Pancreas (tissue), 10 donors: ENCODE results near the gene FLRT2. TPM values are rescaled to one million over a fixed set of nuclear protein-coding genes. Genes with fewer than 3 reads are reported as not detected.

Experiments
- ATAC-seq, 4 donors: fragments of 200-7000 bp; cut with Tn5 transposase; one replicate each; pipeline versions ENCODE4 v1.8.0 to v1.9.1; 2020; ENCODE audit warnings: mild to moderate bottlenecking in 4 of 4, moderate library complexity in 4 of 4
- DNase-seq, 6 donors: peaks; one replicate each; pipeline ENCODE4 v3.0.0-alpha.2; 2020
- FAIRE-seq: peaks from 2 replicates; lab custom pipeline; 2012; peaks lifted over from hg19 to GRCh38; lab: Jason Lieb, UNC
- H3K27ac ChIP-seq, 4 donors: fragments of 200-600 bp; sonication (generic); 1 replicate in 3 of 4; 2 replicates in 1 of 4; pipeline versions ENCODE4 v1.5.0 to v1.8.0; 2020
- H3K27me3 ChIP-seq, 4 donors: fragments of 200-600 bp; one replicate each; pipeline ENCODE4 v1.8.0; 2021
- H3K36me3 ChIP-seq, 3 donors: fragments of 200-600 bp; sonication (generic) in 1 of 3; one replicate each; pipeline versions ENCODE4 v1.5.0 to v1.8.0; 2020 to 2021
- H3K4me1 ChIP-seq, 3 donors: fragments of 200-600 bp; one replicate each; pipeline ENCODE4 v1.8.0; 2021
- H3K4me3 ChIP-seq, 4 donors: fragments of 200-600 bp; sonication (generic) in 2 of 4; one replicate each; pipeline versions ENCODE4 v1.5.0 to v1.8.0; 2020 to 2021
- H3K9me3 ChIP-seq, 4 donors: fragments of 200-600 bp; one replicate each; pipeline ENCODE4 v1.8.0; 2021
- WGBS, 2 donors: extraction: QIAGEN DNeasy Blood & Tissue Kit; methylation state at CpG; one replicate each; pipeline ENCODE4 v1.1.7; 2013; 5-methylcytosine and 5-hydroxymethylcytosine counted together
- intact Hi-C, 3 donors: fragments of 100-400 bp; cut with DNase I; formaldehyde crosslinking; loops; one replicate each; pipeline versions ENCODE4 v1.11.1 to v1.14.2; 2022
- polyA plus RNA-seq, 2 donors: library from polyadenylated mRNA; stranded (reverse); fragments of 200-250 nt; gene quantifications; one replicate each; pipeline ENCODE4 v1.2.3, GENCODE V29; 2013
- total RNA-seq, 6 donors: library from RNA; stranded (reverse); fragmentation: NEBNext Ultra II Directional in 4 of 6; extraction: Animal tissue kit (Norgen Biotek cat#: 25700) in 4 of 6; gene quantifications; one replicate each; pipeline versions ENCODE4 v1.2.1 to v1.2.4, GENCODE V29; 2021 to 2023
- TF ChIP-seq, protein P1 (sequence below), 4 donors: fragments of 200-600 bp; sonication (generic) in 3 of 4; IDR thresholded peaks; one replicate each; pipeline versions ENCODE4 v1.5.0 to v1.8.0; 2021; ENCODE audit warnings: antibody characterized with exemption in 4 of 4
- donor health status: healthy with polysubstance abuse.
- donor health status: DM: no; HTN: no; CAD: no; lungs with moderate emphysema.
- donor health status: DM: no; HTN: no; CAD: no.
- donor health status: control.
- donor health status: control.
- donor health status: Bipolar disorder and iron deficiency.
- donor health status: DM: yes; HTN: yes; CAD: no.
- donor health status: DM: no; HTN: no; CAD: no.
- donor health status: DM: no; HTN: no; CAD: no.
- donor health status: DM: yes; HTN: yes; CAD: no.

The FLRT2 gene
- total and polyA plus RNA-seq, 8 donors: 62.8 to 229 (median 101) TPM

GRCh38 chr14:85622106-85622505 lies 92.2 kb downstream of the FLRT2 start:
- Histone ChIP-seq H3K27ac (no peak overlapping the region), H3K36me3 (peaks cover 0 to 29% (median 11%) of the 10 kb centered on the region in 3 donors), H3K27me3 (no peaks in the 10 kb centered on the region), H3K4me1 (no peaks in the 10 kb centered on the region), H3K4me3 (no peak overlapping the region), H3K9me3 (no peaks in the 10 kb centered on the region)
- no peak for DNase-seq
- peak in 1 of 4 donors; percentile 10 for ATAC-seq
- TF ChIP-seq, protein P1, sequence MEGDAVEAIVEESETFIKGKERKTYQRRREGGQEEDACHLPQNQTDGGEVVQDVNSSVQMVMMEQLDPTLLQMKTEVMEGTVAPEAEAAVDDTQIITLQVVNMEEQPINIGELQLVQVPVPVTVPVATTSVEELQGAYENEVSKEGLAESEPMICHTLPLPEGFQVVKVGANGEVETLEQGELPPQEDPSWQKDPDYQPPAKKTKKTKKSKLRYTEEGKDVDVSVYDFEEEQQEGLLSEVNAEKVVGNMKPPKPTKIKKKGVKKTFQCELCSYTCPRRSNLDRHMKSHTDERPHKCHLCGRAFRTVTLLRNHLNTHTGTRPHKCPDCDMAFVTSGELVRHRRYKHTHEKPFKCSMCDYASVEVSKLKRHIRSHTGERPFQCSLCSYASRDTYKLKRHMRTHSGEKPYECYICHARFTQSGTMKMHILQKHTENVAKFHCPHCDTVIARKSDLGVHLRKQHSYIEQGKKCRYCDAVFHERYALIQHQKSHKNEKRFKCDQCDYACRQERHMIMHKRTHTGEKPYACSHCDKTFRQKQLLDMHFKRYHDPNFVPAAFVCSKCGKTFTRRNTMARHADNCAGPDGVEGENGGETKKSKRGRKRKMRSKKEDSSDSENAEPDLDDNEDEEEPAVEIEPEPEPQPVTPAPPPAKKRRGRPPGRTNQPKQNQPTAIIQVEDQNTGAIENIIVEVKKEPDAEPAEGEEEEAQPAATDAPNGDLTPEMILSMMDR (IDR thresholded peaks at IDR 0.05): no peak
- 88 to 89% methylated on average over 13 of the region's 13 CpGs for WGBS, 2 donors
- FAIRE-seq: no peak
- intact Hi-C loops: no loop called here

GRCh38 chr14:85622986-85623685 lies 93.2 kb downstream of the FLRT2 start:
- no peak for FAIRE-seq
- no peak for ATAC-seq
- no peak for DNase-seq

DNA sequence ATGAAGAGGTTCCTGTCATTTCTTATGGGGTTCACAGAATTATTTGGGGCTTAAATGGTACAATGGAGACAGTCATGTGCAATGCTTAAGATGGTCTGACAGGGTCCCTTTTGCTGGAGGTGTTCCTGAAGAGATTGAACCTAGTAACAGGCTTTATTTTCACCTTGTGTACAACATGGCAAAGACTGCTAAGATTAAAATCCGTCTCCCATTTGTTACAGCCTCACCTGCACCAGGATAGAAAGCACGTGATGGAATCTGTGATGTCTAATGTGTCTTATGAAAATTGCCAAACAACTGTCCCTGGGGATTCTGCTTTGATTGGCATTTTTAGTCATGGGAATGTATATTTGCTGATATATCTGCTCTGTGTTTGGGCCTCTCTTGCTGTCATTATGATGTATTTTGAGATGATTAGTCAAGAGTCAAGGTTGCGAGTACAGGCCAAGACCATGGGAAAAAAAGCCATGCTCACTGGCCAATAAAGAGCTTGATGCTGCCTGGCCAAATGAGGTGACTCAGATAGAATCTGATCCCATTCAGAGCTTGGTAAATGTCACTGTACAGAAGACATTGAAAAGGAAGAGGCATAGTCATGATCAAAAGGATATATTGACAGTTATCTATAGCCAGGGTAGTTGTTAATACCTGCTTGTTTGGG lies 96.1 kb downstream of the FLRT2 start:
- Histone ChIP-seq H3K4me1 (no peaks in the 10 kb centered on the region), H3K36me3 (peaks cover 0 to 24% (median 11%) of the 10 kb centered on the region in 3 donors), H3K4me3 (no peak overlapping the region), H3K9me3 (no peaks in the 10 kb centered on the region), H3K27me3 (no peaks in the 10 kb centered on the region), H3K27ac (no peak overlapping the region)
- WGBS, 2 donors: 85 to 91% methylated on average over 3 of the region's 3 CpGs
- no peak for FAIRE-seq
- TF ChIP-seq, protein P1 (IDR thresholded peaks at IDR 0.05): no peak
- DNase-seq: no peak
- intact Hi-C loops: no loop called here
- no peak for ATAC-seq

More at GRCh38 chr14:85622986-85623685, 93.2 kb downstream of the FLRT2 start:
- H3K9me3 ChIP-seq: no peaks in the 10 kb centered on the region
- H3K4me1 ChIP-seq: no peaks in the 10 kb centered on the region
- WGBS, 2 donors: 92 to 93% methylated on average over 27 of the region's 27 CpGs
- H3K27ac ChIP-seq: no peak overlapping the region
- TF ChIP-seq, protein P1 (IDR thresholded peaks at IDR 0.05): no peak
- H3K36me3 ChIP-seq: peaks cover 0 to 29% (median 11%) of the 10 kb centered on the region in 3 donors
- intact Hi-C loops: no loop called here
- no peaks in the 10 kb centered on the region for H3K27me3 ChIP-seq
- H3K4me3 ChIP-seq: no peak overlapping the region

- ATAC-seq (peak in 3 of 4 donors; percentile 19 to 52 (median 28)), FAIRE-seq (no peak), DNase-seq (no peak)
- H3K36me3 ChIP-seq: no peaks in the 10 kb centered on the region
- intact Hi-C loops: no loop called here
- H3K4me3 ChIP-seq: no peak overlapping the region
- H3K27me3 ChIP-seq: no peaks in the 10 kb centered on the region
- TF ChIP-seq, protein P1 (IDR thresholded peaks at IDR 0.05): no peak
- H3K27ac ChIP-seq: no peak overlapping the region
- H3K9me3 ChIP-seq: no peaks in the 10 kb centered on the region
- H3K4me1 ChIP-seq: no peaks in the 10 kb centered on the region
These were observed 104.3 kb downstream of the FLRT2 start for GRCh38 chr14:85634205-85634604.

GRCh38 chr14:85644211-85644610 lies 114.3 kb downstream of the FLRT2 start:
- DNase-seq (no peak), ATAC-seq (no peak), FAIRE-seq (no peak)
- Histone ChIP-seq H3K9me3 (no peaks in the 10 kb centered on the region), H3K27ac (no peak overlapping the region), H3K27me3 (no peaks in the 10 kb centered on the region), H3K4me1 (no peaks in the 10 kb centered on the region), H3K4me3 (no peak overlapping the region), H3K36me3 (no peaks in the 10 kb centered on the region)
- WGBS, 2 donors: 82 to 85% methylated on average over 2 of the region's 2 CpGs
- TF ChIP-seq, protein P1 (IDR thresholded peaks at IDR 0.05): no peak
- intact Hi-C loops: no loop called here
